ENCODE data around the gene LBHD1.

Gene LBHD1

DNA sequence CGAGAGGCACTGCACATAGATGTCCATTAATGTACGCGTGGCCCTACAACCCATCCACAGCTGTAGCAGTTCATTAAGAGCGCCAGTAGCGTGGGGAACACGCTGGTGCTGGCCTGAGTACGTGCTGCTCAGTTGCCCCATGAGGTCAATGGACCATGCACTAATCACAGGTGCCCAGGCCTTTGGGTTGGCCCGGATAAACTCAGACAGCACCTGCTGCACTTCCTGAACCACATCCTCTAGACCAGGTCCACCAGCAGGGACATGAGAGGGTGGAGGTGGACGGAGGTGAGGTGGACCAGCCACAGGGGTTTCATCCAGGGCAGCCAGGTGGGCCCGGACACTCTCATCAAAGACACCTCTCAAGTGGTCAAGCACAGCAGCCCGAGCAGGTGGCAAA is 22.6 kb downstream of the LBHD1 start:
- peaks cover 18% of the 10 kb centered on the region for H3K36me3 ChIP-seq
- H3K27ac ChIP-seq = no peak overlapping the region
- peaks cover 24 to 38% of the 10 kb centered on the region in 2 experiments for H3K4me1 ChIP-seq (ENCODE audit: control insufficient read depth in 1 of 2, insufficient read depth in 1 of 2, low read depth in 1 of 2, low read length in 1 of 2)
- TF ChIP-seq CTCF (IDR thresholded peaks at IDR 0.05) = no peak
- H3K4me3 ChIP-seq (ENCODE audit: low read depth in 1 of 2, low read length in 1 of 2) = no peak overlapping the region
- no peaks in the 10 kb centered on the region for H3K27me3 ChIP-seq
- no peaks in the 10 kb centered on the region for H3K9me3 ChIP-seq

DNA sequence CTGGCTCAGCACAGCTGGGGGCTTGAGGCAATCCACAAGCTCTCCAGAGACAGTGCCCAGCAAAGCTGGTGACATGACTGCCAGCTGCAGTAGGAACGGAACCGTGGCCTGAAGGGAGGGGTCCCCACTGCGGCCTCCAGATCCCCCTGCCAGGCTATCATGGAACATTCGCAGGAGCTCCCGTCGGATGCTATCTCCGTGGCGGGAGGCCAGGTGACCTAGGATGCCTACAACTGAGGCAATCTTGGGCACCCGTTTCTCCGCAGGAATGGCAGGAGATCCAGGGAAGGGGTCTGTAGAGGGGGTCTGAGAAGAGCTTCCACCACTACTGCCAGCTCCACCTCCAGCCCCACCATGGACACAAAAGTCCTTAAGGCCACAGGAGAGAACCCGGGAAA is 23.1 kb downstream of the LBHD1 start:
- no peaks in the 10 kb centered on the region for H3K9me3 ChIP-seq
- peaks cover 24 to 35% of the 10 kb centered on the region in 2 experiments for H3K4me1 ChIP-seq (ENCODE audit: control insufficient read depth in 1 of 2, insufficient read depth in 1 of 2, low read depth in 1 of 2, low read length in 1 of 2)
- H3K27ac ChIP-seq = no peak overlapping the region
- no peak for TF ChIP-seq CTCF (IDR thresholded peaks at IDR 0.05)
- H3K4me3 ChIP-seq (ENCODE audit: low read depth in 1 of 2, low read length in 1 of 2) = no peak overlapping the region
- peaks cover 18% of the 10 kb centered on the region for H3K36me3 ChIP-seq
- no peaks in the 10 kb centered on the region for H3K27me3 ChIP-seq

DNA sequence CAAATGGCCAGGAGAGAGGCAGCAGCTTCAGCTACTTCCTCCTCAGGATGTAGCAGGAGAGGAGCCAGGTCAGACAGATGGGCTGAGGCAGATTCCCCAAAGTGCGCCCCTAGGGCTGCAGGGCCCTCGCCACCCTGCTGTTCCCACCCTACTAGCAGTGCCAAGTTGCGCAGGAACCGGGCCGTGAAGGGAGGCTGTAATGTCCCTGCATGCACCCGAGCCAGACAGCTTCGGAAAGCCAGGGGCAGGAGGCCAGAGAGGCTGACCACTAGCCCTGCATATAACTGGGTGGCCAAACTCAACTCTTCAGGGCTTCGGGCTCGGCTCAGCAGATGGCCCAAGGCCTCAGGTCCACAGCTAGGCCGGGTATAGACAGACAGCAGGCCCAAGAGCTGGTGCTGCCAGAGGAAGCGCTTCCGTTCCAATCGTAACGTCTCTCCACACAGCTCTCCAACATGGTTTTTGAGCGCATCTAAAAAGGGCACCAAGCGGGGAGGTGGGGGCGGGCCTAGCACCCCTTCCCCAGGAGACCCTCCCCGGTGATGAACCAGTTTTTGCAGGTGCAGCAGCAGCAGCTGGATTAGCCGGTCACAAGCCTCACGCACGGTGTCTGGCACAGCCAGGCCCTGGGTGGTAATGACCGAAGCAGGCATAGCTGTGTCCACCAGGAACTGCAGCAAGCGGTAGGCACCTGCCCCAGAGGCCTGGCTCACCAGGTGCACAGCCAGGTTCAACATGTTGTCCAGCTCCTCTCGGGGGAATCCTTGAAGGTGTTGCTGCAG is 23.7 kb downstream of the LBHD1 start:
- Histone ChIP-seq H3K27ac (peak overlapping the region; percentile 77), H3K4me1 (ENCODE audit: control insufficient read depth in 1 of 2, insufficient read depth in 1 of 2, low read depth in 1 of 2, low read length in 1 of 2) (peaks cover 24 to 31% of the 10 kb centered on the region in 2 experiments), H3K4me3 (ENCODE audit: low read depth in 1 of 2, low read length in 1 of 2) (no peak overlapping the region), H3K9me3 (no peaks in the 10 kb centered on the region), H3K27me3 (no peaks in the 10 kb centered on the region), H3K36me3 (peaks cover 18% of the 10 kb centered on the region)
- TF ChIP-seq CTCF (IDR thresholded peaks at IDR 0.05) = no peak

- H3K27me3 ChIP-seq = no peaks in the 10 kb centered on the region
- no peak overlapping the region for H3K4me3 ChIP-seq (ENCODE audit: low read depth in 1 of 2, low read length in 1 of 2)
- peak overlapping the region; percentile 77 for H3K27ac ChIP-seq
- no peaks in the 10 kb centered on the region for H3K9me3 ChIP-seq
- H3K4me1 ChIP-seq (ENCODE audit: control insufficient read depth in 1 of 2, insufficient read depth in 1 of 2, low read depth in 1 of 2, low read length in 1 of 2) = peaks cover 19 to 26% of the 10 kb centered on the region in 2 experiments
- peaks cover 24% of the 10 kb centered on the region for H3K36me3 ChIP-seq
- TF ChIP-seq CTCF (IDR thresholded peaks at IDR 0.05) = no peak
Measured at GRCh38 chr11:62647609-62648005, 24.5 kb downstream of the LBHD1 start.

- Histone ChIP-seq H3K4me3 (ENCODE audit: low read depth in 1 of 2, low read length in 1 of 2) (peak overlapping the region; percentile 81 to 88), H3K36me3 (peaks cover 26% of the 10 kb centered on the region), H3K9me3 (no peaks in the 10 kb centered on the region), H3K27ac (peak overlapping the region; percentile 77), H3K4me1 (ENCODE audit: control insufficient read depth in 1 of 2, insufficient read depth in 1 of 2, low read depth in 1 of 2, low read length in 1 of 2) (peaks cover 14 to 20% of the 10 kb centered on the region in 2 experiments), H3K27me3 (no peaks in the 10 kb centered on the region)
- no peak for TF ChIP-seq CTCF (IDR thresholded peaks at IDR 0.05)
Measured at GRCh38 chr11:62646825-62647608, 25.1 kb downstream of the LBHD1 start.

Measured in neutrophil (primary cell).